ENCODE measurements around the gene NAALADL2. TPM values are rescaled to one million over a fixed set of nuclear protein-coding genes. Genes with fewer than 3 reads are reported as not detected.

NAALADL2 gene
- polyA plus RNA-seq, 2 of the 4 experiments (the other 2 are of a cell fraction) = 0.09 to 0.28 TPM

- TF ChIP-seq CTCF (IDR thresholded peaks at IDR 0.05) (no peak), MAZ (IDR thresholded peaks at IDR 0.05; ENCODE audit: borderline replicate concordance, low read depth, low read length) (no peak)
Observed at GRCh38 chr3:174810254-174810653, 48.9 kb upstream of the NAALADL2 start (continued).

GRCh38 chr3:174812172-174812862, 46.8 kb upstream of the NAALADL2 start:
- no peak for FAIRE-seq
- Histone ChIP-seq H3K4me3 (no peak overlapping the region), H3K27ac (no peak overlapping the region), H3K9me3 (no peaks in the 10 kb centered on the region), H3K4me1 (no peaks in the 10 kb centered on the region), H3K4me2 (no peak overlapping the region)
- POLR2A ChIA-PET = no interaction called here
- CTCF ChIA-PET = interaction anchor here (1.0 kb wide), 1 partner anchor 309 kb away, joined by 3 read pairs; no protein-coding TSS in a partner anchor
- DNase-seq (ENCODE audit: low read depth in 1 of 2, low spot score in 1 of 2) = no peak
- TF ChIP-seq EHMT2 (IDR thresholded peaks at IDR 0.05; ENCODE audit: low read depth) (no peak), MAZ (IDR thresholded peaks at IDR 0.05; ENCODE audit: borderline replicate concordance, low read depth, low read length) (no peak), CTCF (IDR thresholded peaks at IDR 0.05) (no peak), JUNB (IDR thresholded peaks at IDR 0.05) (no peak), JUN (IDR thresholded peaks at IDR 0.05) (no peak), POLR2AphosphoS2 (conservative IDR thresholded peaks at IDR 0.05; ENCODE audit: low read length) (no peak), PHF8 (IDR thresholded peaks at IDR 0.05; ENCODE audit: borderline replicate concordance, low read depth) (no peak), POLR2A (IDR thresholded peaks at IDR 0.05; ENCODE audit: low read length) (no peak), ZC3H11A (IDR thresholded peaks at IDR 0.05) (no peak), ZFP36 (IDR thresholded peaks at IDR 0.05; ENCODE audit: borderline replicate concordance, partially characterized antibody) (no peak), ELK1 (IDR thresholded peaks at IDR 0.05; ENCODE audit: low read depth, low read length) (no peak), CHD4 (IDR thresholded peaks at IDR 0.05; ENCODE audit: borderline replicate concordance) (no peak), ZNF302 (CRISPR knock-in tag; IDR thresholded peaks at IDR 0.05) (no peak), E2F6 (IDR thresholded peaks at IDR 0.05; ENCODE audit: borderline replicate concordance, low read depth) (no peak), SMC3 (IDR thresholded peaks at IDR 0.05) (no peak), FOXS1 (CRISPR knock-in tag; IDR thresholded peaks at IDR 0.05) (no peak), KDM1A (IDR thresholded peaks at IDR 0.05; ENCODE audit: low read depth) (no peak), MAFK (IDR thresholded peaks at IDR 0.05; ENCODE audit: partially characterized antibody) (no peak), EP300 (IDR thresholded peaks at IDR 0.05) (no peak)
- 44% methylated on average over 4 of the region's 4 CpGs for WGBS (ENCODE audit: missing lambda C conversion rate)
- ATAC-seq = no peak

Measured in A549 (cell line).